HG02798 (cell line): ENCODE measurements around the gene CAMK1D.

Experiments used
- ATAC-seq: cut with Tn5 transposase; IDR thresholded peaks from one replicate; pipeline ENCODE4 v1.9.1; 2021; ENCODE audit warnings: mild to moderate bottlenecking; ENCODE audit not compliant: unreplicated experiment, poor library complexity

Gene CAMK1D

GRCh38 chr10:12509016-12509793 lies 159.9 kb downstream of the CAMK1D start:
- ATAC-seq: no peak

GRCh38 chr10:12509794-12510100 lies 160.4 kb downstream of the CAMK1D start:
- ATAC-seq: no peak

DNA sequence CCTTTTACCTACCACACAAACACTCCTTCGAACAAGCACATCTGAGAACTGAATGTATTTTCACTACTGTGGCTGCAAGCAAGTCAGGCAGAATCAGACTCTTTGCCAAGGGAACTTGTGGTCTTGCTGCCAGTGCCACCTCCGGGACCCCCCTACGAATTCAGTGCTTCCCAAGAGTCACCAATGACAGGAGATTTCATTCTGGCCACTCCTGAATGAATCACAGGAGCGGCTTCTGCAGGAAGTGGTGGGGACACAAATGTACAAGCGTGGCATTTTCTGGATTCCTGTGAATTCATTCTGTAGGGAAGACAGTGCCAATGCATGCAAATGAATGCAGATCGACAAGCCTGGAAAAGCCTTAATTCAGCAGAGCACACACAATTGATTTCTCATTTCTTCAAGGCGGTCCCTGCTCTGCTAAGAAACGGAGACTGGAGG lies 161.2 kb downstream of the CAMK1D start:
- no peak for ATAC-seq

DNA sequence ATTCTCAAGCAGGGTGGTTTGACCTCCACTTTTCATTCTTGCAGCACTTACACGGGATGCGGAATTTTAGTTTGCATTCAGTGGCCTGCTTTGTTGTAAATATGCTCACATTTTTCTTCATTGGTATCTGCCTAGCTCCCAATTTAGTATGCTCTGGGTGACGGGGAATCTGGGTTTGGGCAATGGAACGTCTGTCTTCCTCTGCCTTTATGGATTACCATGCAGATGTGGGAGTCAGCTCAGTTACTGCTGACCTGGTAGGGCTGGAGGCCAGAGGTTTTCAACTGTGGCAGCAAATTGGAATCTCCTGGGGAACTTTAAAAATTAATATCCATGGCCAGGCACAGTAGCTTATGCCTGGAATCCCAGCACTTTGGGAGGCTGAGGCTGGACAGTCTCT lies 161.6 kb downstream of the CAMK1D start:
- ATAC-seq: no peak

DNA sequence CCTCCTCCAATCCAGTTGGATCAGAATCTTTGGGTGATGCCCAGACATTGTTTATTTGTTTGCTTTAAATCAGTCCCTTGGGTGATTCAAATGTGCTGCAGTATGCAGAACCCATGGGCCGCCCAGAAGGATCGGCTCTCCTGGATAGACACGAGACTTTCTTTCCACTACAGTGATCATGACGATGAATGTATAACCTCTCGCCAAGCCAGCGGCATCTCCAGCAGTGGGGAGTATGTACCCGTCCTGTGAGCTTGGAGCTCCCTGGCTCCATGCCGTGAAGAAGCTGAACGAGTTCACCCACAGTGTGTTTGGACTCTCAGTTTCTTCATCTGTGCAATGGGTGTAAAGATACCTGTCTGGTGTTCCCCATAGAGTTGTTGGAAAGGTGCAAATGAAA lies 162.3 kb downstream of the CAMK1D start:
- no peak for ATAC-seq

DNA sequence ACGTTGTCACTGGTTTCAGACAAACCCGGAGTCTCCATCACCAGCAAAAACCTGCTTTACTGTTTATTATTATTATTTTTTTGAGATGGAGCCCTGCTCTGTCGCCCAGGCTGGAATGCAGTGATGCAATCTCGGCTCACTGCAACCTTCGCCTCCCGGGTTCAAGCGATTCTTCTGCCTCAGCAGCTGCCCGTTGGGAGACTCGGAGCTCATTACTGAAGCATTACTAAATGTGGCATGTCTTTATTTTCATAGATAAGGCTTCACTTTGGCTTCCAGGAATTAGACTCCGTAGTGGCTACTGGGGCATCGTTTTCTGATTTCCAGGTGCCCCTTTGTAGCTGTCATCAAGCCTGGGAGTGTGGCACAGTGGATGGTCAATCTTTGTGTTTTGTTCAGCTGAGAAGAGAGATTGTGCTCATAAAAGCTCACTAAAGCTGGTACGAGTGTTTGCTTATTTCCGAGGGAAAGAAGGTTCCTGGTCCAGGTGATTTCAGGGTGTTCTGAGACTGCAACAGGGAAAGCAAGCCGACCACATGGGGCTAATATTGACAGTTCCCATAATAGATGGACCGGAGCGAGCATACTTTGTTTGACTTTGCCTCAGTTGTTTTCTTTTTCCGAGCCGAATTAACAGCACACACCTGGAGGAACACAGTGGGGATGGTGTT lies 163.1 kb downstream of the CAMK1D start:
- no peak for ATAC-seq

GRCh38 chr10:12513003-12513365 lies 163.6 kb downstream of the CAMK1D start:
- ATAC-seq: no peak

DNA sequence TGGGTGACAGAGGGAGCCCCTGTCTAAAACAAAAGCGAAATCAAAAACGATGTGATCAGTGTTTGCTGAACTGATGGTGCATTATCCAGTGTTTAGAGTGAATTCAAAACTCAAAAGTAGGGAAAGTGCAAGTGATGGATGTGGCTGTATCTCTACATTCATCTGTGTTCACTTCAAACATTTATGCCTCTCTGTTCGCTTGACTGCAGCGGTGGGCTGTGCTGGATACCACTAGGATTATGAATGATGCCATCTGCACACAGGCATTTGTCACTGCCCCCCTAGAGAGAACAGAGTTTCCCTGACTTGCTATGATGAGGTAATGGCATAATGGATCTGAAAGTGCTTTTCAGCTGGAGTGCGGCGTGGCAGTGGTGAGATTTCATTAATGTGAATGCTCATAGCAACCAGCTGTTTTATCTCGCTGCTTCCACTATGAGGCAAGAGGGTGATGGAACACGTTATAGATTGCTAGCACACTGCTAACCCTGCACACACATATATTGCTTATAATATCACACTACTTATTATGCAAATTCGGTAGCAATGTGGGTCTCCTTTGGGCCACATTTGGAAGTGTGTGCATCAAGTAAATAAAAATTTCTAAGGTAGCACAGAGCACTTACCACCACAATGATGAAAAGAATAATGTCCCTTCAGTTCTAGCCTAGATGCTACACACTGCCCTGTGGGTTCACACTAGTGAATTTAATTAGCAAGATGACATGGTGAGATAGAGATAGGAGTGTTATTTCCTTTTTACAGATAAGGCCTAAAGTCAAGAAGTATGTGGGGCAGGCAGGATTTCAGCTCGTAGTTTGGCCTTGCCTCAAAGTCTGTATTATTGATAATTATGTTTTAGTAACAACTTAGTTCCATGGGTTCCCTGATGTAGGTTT lies 164.7 kb downstream of the CAMK1D start:
- ATAC-seq: no peak

- ATAC-seq: no peak
Measured at GRCh38 chr10:12518024-12518423, 168.7 kb downstream of the CAMK1D start.

- no peak for ATAC-seq
Measured at GRCh38 chr10:12521423-12521822, 172.1 kb downstream of the CAMK1D start.

- no peak for ATAC-seq
Measured at GRCh38 chr10:12526311-12526710, 177.0 kb downstream of the CAMK1D start.

DNA sequence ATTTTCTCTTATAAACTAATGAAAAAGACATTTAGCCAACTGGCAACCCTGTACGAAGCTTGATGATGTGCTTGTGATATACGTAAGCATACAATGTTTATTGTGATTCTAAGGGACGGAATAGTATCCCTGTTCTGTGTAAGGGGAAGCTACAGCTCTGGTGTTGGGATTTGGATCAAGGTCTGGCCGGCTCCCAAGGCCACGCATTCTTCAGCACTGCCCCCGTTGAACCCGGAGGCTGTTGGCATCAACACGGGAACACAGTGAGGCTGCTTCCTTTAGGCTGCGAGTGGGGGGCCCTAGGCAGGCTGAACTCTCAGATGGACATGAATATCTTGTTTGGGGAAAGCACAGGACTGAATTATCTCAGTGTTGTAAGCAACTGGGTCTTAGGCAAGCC lies 180.6 kb downstream of the CAMK1D start:
- no peak for ATAC-seq

- ATAC-seq: no peak
Measured at GRCh38 chr10:12531305-12532220, 182.2 kb downstream of the CAMK1D start.

DNA sequence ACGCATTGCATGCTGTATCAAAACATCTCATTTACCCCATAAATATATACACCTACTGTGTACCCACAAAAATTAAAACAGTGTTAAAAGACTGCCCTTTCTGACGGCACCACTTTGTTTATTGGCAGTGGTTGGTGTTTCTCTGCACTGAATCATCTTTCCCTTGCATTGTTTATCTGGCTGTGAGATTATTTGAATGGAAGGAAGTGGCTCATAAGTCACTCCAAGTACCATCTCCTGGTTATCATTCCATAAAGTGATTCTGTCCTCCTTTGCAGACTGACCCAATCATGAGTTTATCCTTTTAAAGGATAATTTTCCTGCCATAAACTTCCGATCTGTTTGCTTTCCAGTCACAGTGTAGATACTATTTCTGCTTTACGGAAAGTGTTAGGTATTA lies 183.8 kb downstream of the CAMK1D start:
- no peak for ATAC-seq

DNA sequence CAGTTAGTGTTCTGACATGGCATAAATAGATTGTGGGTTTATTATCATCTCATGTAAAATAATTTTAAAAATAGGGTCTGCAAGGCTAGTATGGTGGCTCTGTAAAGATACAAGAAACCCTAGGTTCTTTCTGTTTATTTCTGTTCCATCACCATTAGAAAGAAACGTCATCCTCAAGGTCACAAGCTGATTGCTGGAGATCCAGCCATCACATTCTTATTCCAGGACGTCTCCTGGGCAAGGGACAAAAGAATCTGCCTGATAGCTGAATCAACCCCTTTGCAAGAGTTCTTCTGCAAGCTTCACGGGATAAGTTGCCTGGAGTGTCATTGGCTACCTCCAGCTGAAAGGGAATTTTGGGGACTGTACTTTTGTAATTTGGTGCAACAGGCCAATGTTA lies 184.4 kb downstream of the CAMK1D start:
- no peak for ATAC-seq

- no peak for ATAC-seq
Measured at GRCh38 chr10:12534824-12535223, 185.5 kb downstream of the CAMK1D start.

DNA sequence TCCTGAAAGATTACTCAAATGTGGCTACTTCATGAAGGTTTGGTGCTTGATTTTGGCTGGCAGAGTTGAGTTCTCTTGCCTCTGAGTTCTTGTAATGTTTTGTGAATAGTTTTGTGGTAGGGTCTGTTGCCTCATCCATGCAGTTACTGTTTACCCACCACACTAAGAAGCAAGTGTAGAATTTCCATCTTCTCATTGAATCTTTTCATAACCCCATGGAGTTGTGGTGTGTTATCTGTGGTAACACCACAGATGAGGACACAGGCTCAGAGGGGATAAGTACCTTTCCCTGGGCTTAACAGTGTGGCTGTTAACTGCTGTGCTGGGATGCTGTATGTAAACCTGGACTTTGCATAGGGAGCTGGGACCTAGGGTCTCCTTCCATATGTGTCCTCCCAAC lies 186.3 kb downstream of the CAMK1D start:
- no peak for ATAC-seq

- no peak for ATAC-seq
Measured at GRCh38 chr10:12538491-12538995, 189.2 kb downstream of the CAMK1D start.

GRCh38 chr10:12539350-12540164 lies 190.2 kb downstream of the CAMK1D start:
- no peak for ATAC-seq
